OCI-LY3 (cell line): ENCODE results near the gene PEX7.

Experiments
- EZH2phosphoT487 ChIP-seq: fragments of 200-600 bp; shearing (Covaris generic); IDR thresholded peaks from 2 replicates; pipeline ENCODE4 v1.6.1; 2018; ENCODE audit warnings: antibody characterized with exemption, mixed run types, low read depth
- TF ChIP-seq, protein P1 (sequence below): fragments of 200-600, 300-600 bp; sonication (generic); IDR thresholded peaks from 2 replicates; pipeline ENCODE4 v1.5.1; 2014; ENCODE audit warnings: antibody characterized with exemption, low read length, low read depth

DNA sequence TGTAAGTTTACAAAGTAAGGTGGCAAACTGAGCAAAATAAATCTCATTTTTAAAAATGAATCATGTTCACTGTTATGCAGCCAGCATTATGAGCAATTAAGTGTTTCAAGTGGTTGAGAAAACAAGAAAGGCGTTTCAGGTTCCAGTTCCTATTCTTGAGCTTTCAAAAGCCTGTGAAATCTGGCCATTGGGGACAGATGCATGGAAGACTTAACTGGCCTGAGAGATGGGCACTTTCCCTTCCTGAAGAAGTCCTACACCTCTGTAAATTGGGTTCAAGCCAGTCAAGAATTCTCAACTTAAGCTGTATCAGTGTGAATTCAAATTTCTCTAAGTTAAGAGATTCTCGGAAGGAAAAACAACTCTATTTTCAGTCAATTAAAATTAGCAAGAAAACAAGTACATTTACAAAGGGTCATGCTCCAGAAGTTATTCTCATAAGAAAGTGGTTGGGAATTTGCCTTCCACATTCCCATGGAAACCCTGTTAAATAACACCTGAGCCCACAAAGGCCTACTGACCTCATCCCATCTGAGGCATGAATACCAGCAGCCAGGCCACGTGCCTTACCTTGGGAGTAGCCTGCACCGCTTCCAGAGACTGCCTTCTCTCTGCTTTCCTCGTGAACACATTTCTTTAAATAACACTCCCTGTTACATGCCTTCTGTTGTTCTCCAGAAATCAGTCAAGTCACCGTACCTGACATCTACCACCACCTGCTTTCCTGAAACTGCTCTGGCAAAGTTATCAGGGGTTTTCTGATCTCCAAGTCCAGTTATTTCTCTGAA lies 49.5 kb upstream of the PEX7 start:
- TF ChIP-seq, protein P1, sequence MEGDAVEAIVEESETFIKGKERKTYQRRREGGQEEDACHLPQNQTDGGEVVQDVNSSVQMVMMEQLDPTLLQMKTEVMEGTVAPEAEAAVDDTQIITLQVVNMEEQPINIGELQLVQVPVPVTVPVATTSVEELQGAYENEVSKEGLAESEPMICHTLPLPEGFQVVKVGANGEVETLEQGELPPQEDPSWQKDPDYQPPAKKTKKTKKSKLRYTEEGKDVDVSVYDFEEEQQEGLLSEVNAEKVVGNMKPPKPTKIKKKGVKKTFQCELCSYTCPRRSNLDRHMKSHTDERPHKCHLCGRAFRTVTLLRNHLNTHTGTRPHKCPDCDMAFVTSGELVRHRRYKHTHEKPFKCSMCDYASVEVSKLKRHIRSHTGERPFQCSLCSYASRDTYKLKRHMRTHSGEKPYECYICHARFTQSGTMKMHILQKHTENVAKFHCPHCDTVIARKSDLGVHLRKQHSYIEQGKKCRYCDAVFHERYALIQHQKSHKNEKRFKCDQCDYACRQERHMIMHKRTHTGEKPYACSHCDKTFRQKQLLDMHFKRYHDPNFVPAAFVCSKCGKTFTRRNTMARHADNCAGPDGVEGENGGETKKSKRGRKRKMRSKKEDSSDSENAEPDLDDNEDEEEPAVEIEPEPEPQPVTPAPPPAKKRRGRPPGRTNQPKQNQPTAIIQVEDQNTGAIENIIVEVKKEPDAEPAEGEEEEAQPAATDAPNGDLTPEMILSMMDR, result no peak
- TF ChIP-seq EZH2phosphoT487, result no peak
